GM19397 (cell line): ENCODE data around the gene AGAP2.

Source experiments
- ATAC-seq: cut with Tn5 transposase; IDR thresholded peaks from one replicate; pipeline ENCODE4 v1.9.1; 2021; ENCODE audit warnings: mild to moderate bottlenecking, moderate library complexity; ENCODE audit not compliant: unreplicated experiment

AGAP2 gene

GRCh38 chr12:57754411-57755193, 16.1 kb upstream of the AGAP2 start, which contains the start of gene MARCHF9:
TSS of gene MARCHF9 (plus strand) at chr12:57755103. CDS start at chr12:57755529, 426 bp downstream.
- ATAC-seq, result no peak

- ATAC-seq, result no peak
Measured at GRCh38 chr12:57753756-57754337, 15.3 kb upstream of the AGAP2 start.

- ATAC-seq, result no peak
Measured at GRCh38 chr12:57752668-57753000, 14.1 kb upstream of the AGAP2 start.

GRCh38 chr12:57751788-57752667, 13.5 kb upstream of the AGAP2 start, which contains the start of gene CDK4:
TSS of gene CDK4 (minus strand) at chr12:57752310. CDS start at chr12:57751717, 593 bp downstream.
- ATAC-seq, result peak; percentile 68

- ATAC-seq, result no peak
Measured at GRCh38 chr12:57751432-57751787, 12.9 kb upstream of the AGAP2 start.

- ATAC-seq, result no peak
Measured at GRCh38 chr12:57750561-57751431, 12.3 kb upstream of the AGAP2 start.

- ATAC-seq, result no peak
Measured at GRCh38 chr12:57749061-57749460, 10.5 kb upstream of the AGAP2 start.

- ATAC-seq, result no peak
Measured at GRCh38 chr12:57746025-57746424, 7.5 kb upstream of the AGAP2 start.

- no peak for ATAC-seq
Measured at GRCh38 chr12:57745485-57745881, 6.9 kb upstream of the AGAP2 start.

- ATAC-seq, result peak; percentile 84
Measured at GRCh38 chr12:57744777-57745484, 6.4 kb upstream of the AGAP2 start, which contains the start of gene TSPAN31. TSS of gene TSPAN31 (plus strand) at chr12:57745039. CDS start at chr12:57745155, 116 bp downstream.

- peak; percentile 32 for ATAC-seq
Measured at GRCh38 chr12:57744194-57744776, 5.7 kb upstream of the AGAP2 start.

- ATAC-seq, result no peak
Measured at GRCh38 chr12:57743769-57744168, 5.2 kb upstream of the AGAP2 start.

GRCh38 chr12:57741844-57742738, 3.5 kb upstream of the AGAP2 start:
- peak; percentile 42 for ATAC-seq

GRCh38 chr12:57741413-57741789, 2.9 kb upstream of the AGAP2 start:
- no peak for ATAC-seq

- peak; percentile 52 for ATAC-seq
Measured at GRCh38 chr12:57740656-57741412, 2.3 kb upstream of the AGAP2 start.

- ATAC-seq, result no peak
Measured at GRCh38 chr12:57739914-57740538, 1.5 kb upstream of the AGAP2 start.

GRCh38 chr12:57739387-57739786, 845 bp upstream of the AGAP2 start:
- no peak for ATAC-seq
